SIG-M5 treated with dmso at 0.1 percent for 504 hours (cell line): ENCODE measurements around the gene SAC3D1.
"Not testable (repeated sequence)": the region's sequence is repeated elsewhere in the genome, so short reads cannot be mapped to it uniquely, and the experiment has no call there.

Experiments used
- DNase-seq: peaks from one replicate; lab custom pipeline; 2025; ENCODE audit not compliant: unreplicated experiment; lab: John Stamatoyannopoulos, UW

SAC3D1 gene

DNA sequence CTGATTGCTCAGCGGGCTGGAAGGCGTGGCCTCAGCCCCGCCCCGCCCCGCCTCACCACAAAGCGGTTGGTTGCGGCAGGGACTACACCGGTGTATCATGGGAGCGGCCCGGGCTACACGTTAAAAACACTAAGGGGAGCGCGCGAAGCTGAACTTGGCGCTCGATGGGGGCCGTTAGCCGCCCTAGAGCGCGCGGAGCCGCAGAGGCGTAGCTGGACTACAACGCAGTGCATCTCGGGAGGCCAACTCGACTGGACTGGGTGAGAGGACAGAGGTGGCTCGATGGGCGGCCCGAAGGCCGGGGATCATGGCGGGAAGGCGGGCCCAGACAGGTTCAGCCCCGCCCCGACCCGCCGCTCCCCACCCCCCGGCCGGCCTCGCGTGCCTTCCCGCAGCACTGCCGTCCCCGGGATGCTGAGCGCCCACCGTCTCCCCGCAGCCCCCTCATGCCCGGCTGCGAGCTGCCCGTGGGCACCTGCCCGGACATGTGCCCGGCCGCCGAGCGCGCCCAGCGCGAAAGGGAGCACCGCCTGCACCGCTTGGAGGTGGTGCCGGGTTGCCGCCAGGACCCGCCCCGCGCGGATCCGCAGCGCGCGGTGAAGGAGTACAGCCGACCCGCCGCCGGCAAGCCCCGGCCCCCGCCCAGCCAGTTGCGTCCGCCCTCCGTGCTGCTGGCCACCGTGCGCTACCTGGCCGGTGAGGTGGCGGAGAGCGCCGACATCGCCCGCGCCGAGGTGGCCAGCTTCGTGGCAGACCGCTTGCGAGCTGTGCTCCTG, at the start of gene SAC3D1:
SAC3D1 (plus strand) TSS at position 364 of the 776 bp plus-strand sequence; CDS start at position 447, 83 bp downstream.
- peak; percentile 93 for DNase-seq

DNA sequence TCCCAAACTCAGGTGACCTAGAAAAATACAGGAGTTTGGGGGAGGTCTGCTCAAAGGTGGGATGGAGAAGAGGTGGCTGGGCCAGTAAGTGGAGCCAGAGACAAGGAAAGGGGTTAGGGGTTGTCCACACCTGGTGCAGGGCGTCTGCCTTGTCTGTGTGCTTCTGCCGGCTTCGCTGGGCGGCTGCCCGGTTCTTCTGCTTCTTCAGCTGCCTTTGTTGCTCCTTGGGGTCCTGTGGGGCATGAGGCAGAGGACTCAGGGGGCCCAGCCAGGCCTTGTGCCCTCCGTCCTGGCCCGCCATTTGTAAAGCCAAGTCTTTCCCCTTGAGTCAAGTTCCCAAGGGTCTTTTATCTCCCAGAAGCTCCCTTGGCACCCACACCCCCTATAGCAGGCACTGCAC, 46.7 kb upstream of the SAC3D1 start:
- no peak for DNase-seq

DNA sequence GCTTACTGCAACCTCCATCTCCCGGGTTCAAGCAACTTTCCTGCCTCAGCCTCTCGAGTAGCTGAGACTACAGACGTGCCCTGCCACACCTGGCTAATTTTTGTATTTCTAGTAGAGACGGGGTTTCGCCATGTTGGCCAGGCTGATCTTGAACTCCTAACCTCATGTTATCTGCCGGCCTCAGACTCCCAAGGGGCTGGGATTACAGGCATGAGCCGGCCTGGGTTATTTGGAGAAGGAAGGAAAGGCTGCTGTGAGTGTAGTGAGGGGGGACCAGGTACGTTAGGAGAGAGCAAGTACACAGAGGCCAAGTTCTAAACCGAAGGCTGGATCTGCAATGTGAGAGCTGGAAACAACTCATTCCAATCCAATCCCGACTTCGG, 44.7 kb upstream of the SAC3D1 start:
- no peak for DNase-seq

DNA sequence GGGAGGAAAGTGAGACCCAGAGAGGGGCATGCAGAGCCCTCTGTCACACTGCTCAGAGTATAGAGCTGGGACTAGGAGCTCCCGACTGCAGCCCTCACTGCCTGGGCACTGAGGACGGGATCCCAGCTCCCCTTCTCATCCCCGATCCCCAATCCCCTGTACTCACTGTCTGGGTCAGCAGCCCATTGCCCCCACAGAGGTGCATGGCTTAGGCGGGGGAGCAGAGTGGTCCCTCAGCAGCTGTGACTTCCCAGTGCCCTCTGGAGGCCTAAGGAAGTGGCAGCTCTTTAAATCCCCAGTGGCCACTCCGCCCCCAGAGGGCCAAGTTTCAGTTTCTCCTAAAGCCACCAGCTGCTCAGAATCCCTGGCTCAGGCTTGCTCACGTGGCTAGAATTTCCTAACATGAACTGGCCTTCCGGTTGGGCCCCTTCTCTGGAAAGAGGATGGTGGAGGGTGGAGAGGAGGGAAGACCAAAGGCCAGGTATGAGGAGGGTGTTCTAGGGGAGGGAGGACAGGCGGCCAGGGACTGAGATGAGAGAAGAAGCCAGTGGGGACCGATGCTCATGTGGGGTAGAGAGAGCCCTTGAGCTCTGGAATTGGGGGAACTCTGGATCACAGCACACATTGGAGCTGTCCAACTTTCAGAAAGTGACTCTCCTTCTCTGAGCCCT, 44.2 kb upstream of the SAC3D1 start, which contains the start of gene BATF2:
BATF2 (minus strand) TSS at position 262 of the 671 bp plus-strand sequence; CDS start at position 205, 57 bp downstream.
- DNase-seq = peak; percentile 44

DNA sequence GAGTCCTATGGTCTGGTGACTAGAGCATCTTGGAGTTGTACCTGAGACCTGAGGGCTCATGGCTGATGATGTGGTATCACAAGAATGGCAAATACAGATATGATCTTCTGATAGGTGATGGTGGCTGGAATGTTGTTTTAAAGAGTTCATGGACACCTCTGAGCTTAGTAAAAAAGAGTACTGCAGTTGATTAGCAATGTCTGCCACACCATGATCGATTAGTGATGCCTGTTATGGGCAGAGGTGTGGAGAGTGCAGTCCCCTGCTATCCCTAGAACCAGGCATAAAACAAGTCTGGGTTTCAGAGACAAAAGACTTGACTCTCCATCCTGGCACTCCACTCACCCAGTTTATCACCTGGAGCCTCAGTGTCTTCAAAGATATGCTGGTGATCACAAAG, 42.9 kb upstream of the SAC3D1 start:
- no peak for DNase-seq

DNA sequence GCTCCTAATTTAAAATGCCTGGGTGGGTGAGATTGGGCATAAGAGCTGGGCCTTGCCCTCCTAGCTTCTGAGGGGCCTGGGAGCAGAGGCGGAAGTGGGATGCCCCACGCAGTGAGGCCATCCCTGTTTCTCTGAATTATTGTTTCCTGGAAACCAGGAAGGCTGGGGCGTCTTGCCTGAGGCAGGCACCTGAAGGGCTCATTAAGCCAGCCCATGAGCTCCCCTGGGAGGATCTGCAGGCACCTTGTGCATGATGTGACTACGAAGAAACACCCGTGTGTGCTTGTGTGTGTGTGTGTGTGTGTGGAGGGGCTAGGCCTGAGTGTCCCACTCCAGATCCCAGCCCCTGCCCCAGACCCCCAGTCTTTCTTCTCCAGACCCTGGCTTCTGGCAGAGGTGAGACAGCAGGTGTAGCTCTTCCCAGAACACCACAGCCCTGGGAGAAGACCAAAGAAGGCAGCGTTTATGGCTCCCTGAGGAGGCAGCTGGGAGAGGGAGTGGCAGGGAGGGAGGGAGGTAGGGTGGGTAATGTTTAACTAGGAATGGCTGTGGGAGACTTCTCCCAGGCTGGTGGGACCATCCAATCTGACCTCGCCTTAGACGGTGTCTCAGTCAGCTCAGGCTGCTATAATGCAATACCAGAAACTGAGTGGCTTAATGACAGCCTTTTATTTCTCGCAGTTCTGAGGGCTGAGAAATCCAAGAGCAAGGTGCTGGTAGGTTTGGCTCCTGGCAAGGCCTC, 42.1 kb upstream of the SAC3D1 start:
- DNase-seq = no peak

DNA sequence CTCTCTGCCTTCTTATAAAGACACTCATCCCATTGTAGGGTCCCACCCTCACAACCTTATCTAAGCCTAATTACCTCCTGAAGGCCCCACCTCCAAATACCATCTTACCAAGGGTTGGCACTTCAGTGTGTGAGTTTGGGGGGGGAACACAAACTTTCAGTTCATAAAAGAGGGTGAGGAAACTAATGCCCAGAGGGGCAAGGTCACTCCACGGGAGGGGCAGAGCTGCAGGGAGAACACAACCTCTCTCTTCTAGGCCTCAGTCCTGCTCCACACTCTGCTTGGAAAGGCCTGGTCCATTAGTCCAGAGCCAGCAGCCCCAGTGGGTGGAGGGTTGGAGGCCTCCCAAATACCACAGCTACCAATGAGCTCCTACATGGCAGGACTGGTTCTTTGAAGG, 41.5 kb upstream of the SAC3D1 start:
- no peak for DNase-seq

DNA sequence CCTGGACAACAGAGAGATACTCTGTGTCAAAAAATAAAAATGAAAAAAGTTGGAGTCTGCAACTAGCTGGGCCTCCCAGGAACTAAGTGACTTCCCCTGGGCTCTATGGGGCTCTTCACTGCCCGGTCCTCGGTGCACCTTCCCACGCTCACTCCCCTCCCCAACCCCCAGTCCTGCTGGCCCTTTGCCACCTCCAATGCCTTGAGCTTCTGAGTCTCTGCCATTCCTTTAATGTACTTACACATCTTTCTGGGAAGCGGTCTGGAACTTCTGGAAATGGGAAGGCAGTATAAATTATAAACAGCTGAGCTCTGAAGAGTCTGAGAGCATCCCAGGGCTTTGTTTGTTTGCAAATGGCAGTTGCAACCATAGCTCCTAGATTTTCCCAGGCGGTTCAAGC, 38.3 kb upstream of the SAC3D1 start:
- no peak for DNase-seq

DNA sequence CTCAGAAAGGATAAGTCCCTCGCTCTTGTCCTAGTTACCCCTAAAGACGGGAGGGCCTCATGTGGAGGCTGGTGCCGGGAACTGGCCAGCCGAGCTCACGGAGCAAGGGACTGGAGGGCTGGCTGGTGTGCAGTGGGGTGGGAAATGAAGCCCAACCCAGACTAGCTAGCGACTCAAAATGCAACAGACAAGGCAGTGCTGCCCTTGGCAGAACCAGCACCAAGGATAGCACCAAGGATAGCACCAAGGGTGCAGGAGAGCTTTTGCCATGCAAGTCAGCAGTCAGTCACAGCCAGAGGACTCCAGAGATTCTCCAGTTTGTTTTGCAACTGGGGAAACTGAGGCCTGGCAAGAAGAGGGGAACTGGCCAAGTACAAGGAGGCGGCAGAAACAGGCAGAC, 37.7 kb upstream of the SAC3D1 start:
- no peak for DNase-seq

DNA sequence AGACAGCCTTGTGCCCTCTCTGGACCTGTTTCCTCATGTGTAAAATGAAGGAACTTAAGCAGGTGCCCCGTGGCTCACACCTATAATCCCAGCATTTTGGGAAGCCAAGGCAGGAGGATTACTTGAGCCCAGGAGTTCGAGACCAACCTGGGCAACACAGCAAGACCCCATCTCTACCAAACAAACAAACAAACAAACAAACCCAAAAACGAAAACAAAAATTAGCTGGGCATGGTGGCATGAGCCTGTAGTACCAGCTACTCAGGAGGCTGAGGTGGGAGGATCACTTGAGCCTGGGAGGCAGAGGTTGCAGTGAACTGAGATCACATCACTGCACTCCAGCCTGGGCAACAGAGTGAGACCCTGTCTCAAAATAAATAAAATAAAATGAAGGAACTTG, 37.0 kb upstream of the SAC3D1 start:
- not testable (repeated sequence) for DNase-seq

DNA sequence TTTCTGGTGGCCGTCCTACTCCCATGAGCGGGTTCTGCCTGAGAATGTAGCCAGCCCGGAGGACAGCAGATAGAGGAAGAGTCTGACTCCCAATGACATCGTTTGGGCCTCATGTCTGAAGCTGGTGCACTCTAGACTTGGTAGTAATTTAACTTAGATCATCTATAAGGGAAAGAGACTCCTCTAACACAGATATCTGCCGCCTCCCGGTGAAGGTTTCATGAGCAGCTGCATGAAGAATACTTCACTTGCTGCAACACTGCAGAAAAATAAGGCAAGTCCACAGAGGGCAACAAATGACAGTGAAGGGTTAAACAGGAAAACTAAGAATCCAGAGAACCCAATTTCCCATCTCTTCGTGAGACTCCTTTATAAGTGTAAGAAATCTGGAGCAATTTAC, 33.0 kb upstream of the SAC3D1 start:
- DNase-seq = no peak

DNA sequence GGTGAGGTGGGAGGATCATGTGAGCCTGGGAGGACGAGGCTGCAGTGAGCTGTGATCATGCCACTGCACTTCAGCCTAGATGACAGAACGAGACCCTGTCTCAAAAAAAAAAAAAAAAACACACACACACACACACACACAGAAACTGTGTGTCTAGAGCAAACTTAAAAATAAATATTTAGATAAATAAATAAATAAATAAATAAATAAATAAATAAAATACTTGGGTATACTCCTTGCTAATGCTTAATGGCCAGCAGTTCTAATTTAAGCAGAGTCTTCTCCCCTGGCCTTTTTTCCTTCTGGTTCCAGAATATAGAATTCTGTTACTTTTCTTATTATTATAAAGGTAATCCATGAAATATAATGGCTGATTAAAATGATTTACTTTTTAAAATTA, 32.1 kb upstream of the SAC3D1 start:
- no peak for DNase-seq

DNA sequence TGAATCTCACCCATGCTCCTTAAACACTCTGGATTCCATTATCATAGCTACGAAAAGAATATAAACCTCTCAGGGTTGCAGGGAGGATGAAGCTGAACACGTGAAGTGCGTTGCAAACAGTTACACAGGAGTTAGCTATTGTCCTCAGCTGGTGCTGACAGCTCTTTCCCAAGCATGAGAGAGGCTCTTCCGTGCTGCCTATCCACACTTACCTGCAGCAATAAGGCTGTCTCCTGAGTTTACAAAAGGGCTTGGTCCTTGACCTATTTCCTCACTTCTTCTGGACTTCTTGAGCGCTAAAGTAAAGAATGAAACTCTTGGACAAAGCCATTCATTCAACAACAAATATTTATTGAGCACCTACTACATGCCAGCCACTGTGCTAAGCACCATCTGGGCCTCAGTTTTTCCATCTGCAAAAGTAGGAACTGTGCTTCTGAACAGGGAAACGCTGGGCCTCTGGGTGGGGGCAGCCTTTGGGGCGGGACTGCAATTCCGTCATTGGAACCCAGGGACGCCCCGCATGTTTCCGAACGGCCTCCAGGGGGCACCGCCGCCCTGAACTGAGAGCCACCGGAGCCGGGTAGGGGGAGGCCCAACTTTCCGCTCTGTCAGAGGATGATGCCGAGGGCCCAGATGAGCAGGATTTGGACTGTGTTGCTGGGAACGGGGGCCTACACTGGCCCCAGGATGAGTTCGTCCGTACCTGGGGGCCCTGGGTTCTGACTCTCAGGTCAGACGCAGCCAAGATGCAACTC, 27.7 kb upstream of the SAC3D1 start:
- peak; percentile 93 for DNase-seq

DNA sequence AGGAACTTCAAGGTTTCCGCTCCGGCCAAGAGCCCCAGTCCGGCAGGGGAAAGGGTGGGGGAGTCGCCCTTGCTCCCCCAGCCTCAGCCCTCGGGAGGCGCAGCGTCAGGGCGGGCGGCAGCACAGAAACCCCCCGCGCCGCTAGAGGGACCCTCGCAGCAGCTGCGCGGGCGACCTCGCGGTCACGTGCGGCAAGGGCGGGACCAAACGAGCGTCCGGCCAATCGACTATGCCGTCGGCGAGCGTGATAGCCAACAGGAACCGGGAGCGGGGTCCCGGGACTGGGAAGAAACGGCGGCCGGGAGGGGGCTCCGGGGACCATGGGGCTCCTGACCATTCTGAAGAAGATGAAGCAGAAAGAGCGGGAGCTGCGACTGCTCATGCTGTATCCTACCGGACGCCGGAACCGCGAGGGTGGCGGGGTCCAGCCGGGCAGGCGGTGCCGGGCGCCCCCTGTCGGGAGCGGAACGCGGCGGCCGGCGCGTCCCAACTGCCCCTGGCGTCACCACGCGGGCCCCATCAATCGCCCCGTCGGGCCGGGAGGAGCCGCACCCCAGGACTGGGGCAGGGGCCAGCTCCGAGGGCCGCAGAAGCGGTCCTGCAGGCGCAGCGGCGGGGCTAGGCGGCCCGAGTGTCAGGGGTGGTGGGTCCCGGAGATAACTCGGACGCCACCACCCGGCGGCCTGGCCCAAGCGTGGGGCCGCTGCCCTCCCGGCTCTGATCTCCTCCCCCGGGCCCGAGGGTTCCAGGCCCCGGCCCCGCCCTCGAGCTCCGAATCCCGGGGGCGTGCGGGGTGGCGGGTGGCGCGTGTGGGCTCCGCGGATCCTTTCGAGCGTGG, 26.9 kb upstream of the SAC3D1 start, which contains the start of gene ARL2:
ARL2 (plus strand) TSS at position 273 of the 838 bp plus-strand sequence; CDS start at position 321, 48 bp downstream.
- peak; percentile 73 for DNase-seq

DNA sequence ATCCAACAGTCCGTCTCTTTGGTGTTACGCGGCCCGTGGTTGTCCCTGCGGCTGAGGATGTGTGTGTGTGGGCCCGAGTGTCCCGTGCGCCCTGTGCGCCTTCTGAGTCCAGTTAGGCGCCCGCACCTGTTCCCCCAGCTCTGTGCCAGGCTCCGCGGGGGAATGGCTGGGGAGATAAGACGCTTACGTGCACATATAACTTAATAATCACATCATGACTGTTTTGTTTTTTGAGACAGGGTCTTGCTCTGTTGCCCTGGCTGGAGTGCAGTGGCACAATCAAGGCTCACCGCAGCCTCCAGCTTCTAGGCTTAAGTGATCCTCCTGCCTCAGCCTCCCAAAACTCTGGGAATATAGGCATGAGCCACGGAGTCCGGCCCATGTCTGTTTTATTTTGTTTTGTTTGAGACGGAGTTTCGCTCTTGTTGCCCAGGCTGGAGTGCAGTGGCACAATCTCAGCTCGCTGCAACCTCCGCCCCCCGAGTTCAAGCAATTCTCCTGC, 26.2 kb upstream of the SAC3D1 start:
- no peak for DNase-seq

DNA sequence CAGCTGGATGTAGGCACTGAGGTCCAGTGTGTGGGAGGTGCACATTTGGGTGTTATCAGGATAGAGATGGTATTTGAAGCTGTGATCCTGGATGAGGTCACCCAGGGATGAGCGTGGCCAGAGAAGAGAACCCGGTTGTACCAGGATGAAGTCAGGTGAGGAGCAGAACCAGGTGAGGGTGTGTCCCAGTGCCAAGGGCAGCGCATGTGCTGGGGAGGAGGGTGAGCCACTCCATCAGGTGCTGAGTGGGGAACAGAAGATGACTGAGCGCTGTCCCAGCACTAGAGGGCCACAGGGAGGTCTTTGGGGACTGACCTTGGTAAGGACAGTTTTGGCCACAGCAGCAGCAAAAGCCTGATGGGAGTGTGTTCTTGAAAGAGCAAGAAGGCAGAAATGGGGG, 24.3 kb upstream of the SAC3D1 start:
- DNase-seq = no peak

DNA sequence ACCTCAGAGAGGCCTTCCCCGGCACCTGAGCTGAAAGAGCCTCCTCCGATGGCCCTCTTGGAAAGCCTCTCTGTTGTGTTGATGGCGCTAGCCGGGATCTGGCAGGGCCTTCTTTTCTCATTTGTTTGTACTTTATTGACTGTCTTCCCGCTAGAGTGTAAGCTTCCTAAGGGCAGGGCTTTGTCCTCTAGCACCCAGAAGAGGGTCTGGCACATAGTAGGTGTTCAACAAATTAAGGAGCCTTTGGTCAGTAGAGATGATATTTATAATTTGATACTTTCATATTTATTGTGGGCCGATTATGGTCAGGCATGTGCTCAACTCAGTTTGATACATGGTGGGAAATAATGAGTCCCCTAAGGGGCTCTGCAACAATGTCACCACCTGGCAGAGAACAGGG, 23.1 kb upstream of the SAC3D1 start:
- no peak for DNase-seq

DNA sequence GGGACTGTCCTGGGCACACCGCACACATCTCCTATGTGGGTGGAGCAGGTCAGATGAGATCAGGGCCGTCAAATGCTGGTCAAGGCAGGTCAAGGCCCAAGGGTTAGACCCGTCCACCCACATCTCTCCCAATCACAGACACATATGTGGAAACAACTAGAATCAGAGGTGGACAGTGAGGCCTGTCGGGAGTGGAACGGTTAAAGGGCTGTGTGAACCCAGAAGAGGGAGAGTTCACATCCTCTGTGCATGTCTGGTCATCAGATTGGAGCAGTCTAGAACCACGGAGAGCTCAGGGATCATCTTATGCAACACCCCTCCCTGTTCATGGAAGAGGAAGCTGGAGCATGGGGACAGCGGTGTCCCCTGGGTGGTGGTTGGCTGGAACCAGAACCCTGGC, 21.2 kb upstream of the SAC3D1 start:
- no peak for DNase-seq

DNA sequence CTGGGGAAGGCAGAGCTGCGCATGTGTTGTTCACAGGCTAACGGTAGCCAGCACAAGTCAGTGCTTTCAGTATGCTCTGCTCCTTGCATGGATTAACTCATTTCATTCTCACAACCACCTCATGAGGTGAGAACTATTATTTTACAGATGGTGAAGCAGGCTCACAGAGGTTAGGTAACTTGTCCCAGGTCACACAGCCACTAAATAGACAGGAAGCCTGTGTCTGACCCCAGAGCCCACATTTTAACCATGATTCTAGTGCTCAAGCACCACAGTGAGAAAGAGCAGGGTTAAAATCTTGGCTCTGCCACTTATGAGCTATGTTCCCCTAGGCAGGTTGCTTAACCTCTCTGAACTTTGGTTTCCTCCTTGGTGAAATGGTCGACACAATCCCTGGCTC, 20.0 kb upstream of the SAC3D1 start:
- no peak for DNase-seq

DNA sequence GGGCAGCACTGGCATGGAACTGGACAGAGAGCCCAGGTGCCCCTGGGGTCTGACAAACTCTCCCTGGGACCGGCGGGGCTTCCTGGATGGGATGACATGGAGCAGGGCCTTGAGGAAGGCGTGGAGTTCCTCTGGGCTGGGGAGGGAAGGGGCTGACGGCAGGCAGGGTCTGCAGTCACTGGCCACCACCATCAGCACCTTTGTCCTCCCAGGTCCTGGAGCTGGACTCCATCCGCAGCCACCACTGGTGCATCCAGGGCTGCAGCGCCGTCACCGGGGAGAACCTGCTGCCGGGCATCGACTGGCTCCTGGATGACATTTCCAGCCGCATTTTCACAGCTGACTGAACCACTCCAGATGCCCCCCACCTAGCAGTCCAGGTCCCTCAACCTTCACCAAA, 19.5 kb upstream of the SAC3D1 start:
- DNase-seq = no peak
